ENCODE measurements around the gene LRRC49.

LRRC49 gene

DNA sequence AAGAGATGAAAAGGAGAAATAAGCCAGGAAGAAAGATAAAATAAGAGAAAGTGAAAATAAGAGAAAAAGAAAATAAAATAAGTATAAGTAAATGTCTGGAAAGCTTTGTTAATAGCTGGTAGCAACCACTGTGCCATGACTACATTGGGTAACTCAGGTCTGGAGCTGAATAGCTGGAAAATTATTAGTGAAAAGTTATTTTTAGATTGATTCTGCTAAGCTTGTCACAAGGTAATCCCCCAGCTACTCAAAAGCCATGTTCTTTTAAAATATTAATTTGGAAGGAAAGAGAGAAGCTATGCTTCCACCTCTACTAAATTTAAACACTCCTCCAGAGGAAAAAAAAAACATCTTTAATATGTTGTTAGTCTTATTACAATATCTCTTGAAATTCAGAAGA lies 117.8 kb downstream of the LRRC49 start:
- Histone ChIP-seq H3K36me3 (ENCODE audit: insufficient read depth, low read length) (no peaks in the 10 kb centered on the region), H3K4me1 (ENCODE audit: insufficient read depth, low read length, poor library complexity, severe bottlenecking) (no peaks in the 10 kb centered on the region), H3K9me3 (ENCODE audit: insufficient read depth, low read depth, low read length) (no peaks in the 10 kb centered on the region), H3F3A (ENCODE audit: low read depth) (no peaks in the 10 kb centered on the region), H2AFZ (ENCODE audit: low read length) (peak overlapping the region; percentile 62), H4K20me1 (ENCODE audit: insufficient read depth, low read length, poor library complexity, severe bottlenecking) (no peaks in the 10 kb centered on the region), H3K9ac (ENCODE audit: low read depth, low read length, poor library complexity, severe bottlenecking) (no peak overlapping the region), H3K4me3 (ENCODE audit: low read length, poor library complexity, severe bottlenecking) (no peak overlapping the region), H3K79me2 (ENCODE audit: insufficient read depth, low read length) (no peaks in the 10 kb centered on the region), H3K9me2 (replicated peaks; ENCODE audit: low read depth, low read length) (no peaks in the 10 kb centered on the region), H3K4me2 (ENCODE audit: low read depth, low read length, poor library complexity, severe bottlenecking) (no peak overlapping the region), H3K27me3 (ENCODE audit: insufficient read depth, low read length, poor library complexity, severe bottlenecking) (no peaks in the 10 kb centered on the region)
- TF ChIP-seq, protein P1, sequence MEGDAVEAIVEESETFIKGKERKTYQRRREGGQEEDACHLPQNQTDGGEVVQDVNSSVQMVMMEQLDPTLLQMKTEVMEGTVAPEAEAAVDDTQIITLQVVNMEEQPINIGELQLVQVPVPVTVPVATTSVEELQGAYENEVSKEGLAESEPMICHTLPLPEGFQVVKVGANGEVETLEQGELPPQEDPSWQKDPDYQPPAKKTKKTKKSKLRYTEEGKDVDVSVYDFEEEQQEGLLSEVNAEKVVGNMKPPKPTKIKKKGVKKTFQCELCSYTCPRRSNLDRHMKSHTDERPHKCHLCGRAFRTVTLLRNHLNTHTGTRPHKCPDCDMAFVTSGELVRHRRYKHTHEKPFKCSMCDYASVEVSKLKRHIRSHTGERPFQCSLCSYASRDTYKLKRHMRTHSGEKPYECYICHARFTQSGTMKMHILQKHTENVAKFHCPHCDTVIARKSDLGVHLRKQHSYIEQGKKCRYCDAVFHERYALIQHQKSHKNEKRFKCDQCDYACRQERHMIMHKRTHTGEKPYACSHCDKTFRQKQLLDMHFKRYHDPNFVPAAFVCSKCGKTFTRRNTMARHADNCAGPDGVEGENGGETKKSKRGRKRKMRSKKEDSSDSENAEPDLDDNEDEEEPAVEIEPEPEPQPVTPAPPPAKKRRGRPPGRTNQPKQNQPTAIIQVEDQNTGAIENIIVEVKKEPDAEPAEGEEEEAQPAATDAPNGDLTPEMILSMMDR (conservative IDR thresholded peaks at IDR 0.05; ENCODE audit: low read length), result no peak
- TF ChIP-seq EZH2phosphoT487 (IDR thresholded peaks at IDR 0.05; ENCODE audit: borderline replicate concordance), result no peak

DNA sequence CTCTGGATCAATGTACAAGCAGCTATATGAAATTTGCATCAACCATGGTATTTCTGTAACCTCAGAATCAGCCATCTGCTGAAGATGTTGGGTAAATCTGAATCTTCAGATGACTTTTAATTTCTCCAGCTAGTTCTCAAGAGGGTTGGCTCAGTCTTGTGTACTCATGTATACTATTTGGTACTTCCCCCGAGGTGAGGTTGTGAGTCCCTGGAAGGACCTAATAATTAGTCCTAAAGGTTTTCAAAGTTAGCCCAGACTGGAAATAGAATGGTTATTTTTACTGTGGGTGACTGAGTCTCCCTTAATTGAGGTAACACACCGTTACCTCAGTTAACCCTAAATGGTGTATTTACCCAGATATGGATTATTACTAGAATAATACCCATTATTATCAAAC lies 118.4 kb downstream of the LRRC49 start:
- H3K4me1 ChIP-seq (ENCODE audit: insufficient read depth, low read length, poor library complexity, severe bottlenecking), result no peaks in the 10 kb centered on the region
- no peaks in the 10 kb centered on the region for H3K27me3 ChIP-seq (ENCODE audit: insufficient read depth, low read length, poor library complexity, severe bottlenecking)
- peak overlapping the region; percentile 62 for H2AFZ ChIP-seq (ENCODE audit: low read length)
- H3K9me2 ChIP-seq (replicated peaks; ENCODE audit: low read depth, low read length), result no peaks in the 10 kb centered on the region
- no peak overlapping the region for H3K4me3 ChIP-seq (ENCODE audit: low read length, poor library complexity, severe bottlenecking)
- no peak overlapping the region for H3K4me2 ChIP-seq (ENCODE audit: low read depth, low read length, poor library complexity, severe bottlenecking)
- no peaks in the 10 kb centered on the region for H3K9me3 ChIP-seq (ENCODE audit: insufficient read depth, low read depth, low read length)
- H3F3A ChIP-seq (ENCODE audit: low read depth), result no peaks in the 10 kb centered on the region
- no peaks in the 10 kb centered on the region for H3K36me3 ChIP-seq (ENCODE audit: insufficient read depth, low read length)
- TF ChIP-seq, protein P1 (conservative IDR thresholded peaks at IDR 0.05; ENCODE audit: low read length), result no peak
- TF ChIP-seq EZH2phosphoT487 (IDR thresholded peaks at IDR 0.05; ENCODE audit: borderline replicate concordance), result no peak
- no peak overlapping the region for H3K9ac ChIP-seq (ENCODE audit: low read depth, low read length, poor library complexity, severe bottlenecking)
- no peaks in the 10 kb centered on the region for H3K79me2 ChIP-seq (ENCODE audit: insufficient read depth, low read length)
- H4K20me1 ChIP-seq (ENCODE audit: insufficient read depth, low read length, poor library complexity, severe bottlenecking), result no peaks in the 10 kb centered on the region

DNA sequence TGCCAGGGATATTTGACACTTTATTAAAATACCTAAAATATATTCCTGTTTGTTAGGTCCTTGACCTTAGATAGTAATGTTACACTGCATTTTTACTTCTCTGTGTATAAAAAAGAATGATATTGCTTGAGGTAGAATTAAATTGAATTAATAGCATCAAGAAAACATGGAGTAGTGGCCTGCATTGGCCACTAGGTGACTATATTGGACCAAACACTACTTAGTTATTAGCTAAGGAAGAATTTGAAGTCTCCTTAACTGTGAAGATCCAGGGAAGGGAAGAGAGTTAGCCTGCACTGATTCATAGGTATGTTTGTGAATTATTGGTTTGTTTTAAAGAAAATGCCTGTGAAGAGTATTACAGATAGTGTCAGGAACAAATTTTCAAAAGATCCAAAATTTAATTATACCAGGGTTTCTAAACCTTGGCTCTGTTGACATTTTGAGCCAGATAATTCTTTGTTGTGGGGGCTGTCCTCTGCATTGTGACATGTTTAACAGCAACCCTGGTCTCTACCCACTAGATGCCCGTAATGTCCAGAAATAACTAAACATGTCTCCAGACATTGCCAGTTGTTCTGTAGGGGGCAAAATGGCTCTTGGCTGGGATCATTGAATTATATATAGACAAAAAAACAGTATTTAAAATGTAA lies 119.0 kb downstream of the LRRC49 start:
- TF ChIP-seq EZH2phosphoT487 (IDR thresholded peaks at IDR 0.05; ENCODE audit: borderline replicate concordance), result no peak
- TF ChIP-seq, protein P1 (conservative IDR thresholded peaks at IDR 0.05; ENCODE audit: low read length), result peak; percentile 98
- H2AFZ ChIP-seq (ENCODE audit: low read length), result no peak overlapping the region
- no peak overlapping the region for H3K9ac ChIP-seq (ENCODE audit: low read depth, low read length, poor library complexity, severe bottlenecking)
- no peak overlapping the region for H3K4me2 ChIP-seq (ENCODE audit: low read depth, low read length, poor library complexity, severe bottlenecking)
- H4K20me1 ChIP-seq (ENCODE audit: insufficient read depth, low read length, poor library complexity, severe bottlenecking), result no peaks in the 10 kb centered on the region
- no peaks in the 10 kb centered on the region for H3K9me3 ChIP-seq (ENCODE audit: insufficient read depth, low read depth, low read length)
- H3K4me3 ChIP-seq (ENCODE audit: low read length, poor library complexity, severe bottlenecking), result no peak overlapping the region
- no peaks in the 10 kb centered on the region for H3F3A ChIP-seq (ENCODE audit: low read depth)
- H3K4me1 ChIP-seq (ENCODE audit: insufficient read depth, low read length, poor library complexity, severe bottlenecking), result no peaks in the 10 kb centered on the region
- H3K27me3 ChIP-seq (ENCODE audit: insufficient read depth, low read length, poor library complexity, severe bottlenecking), result no peaks in the 10 kb centered on the region
- H3K9me2 ChIP-seq (replicated peaks; ENCODE audit: low read depth, low read length), result no peaks in the 10 kb centered on the region
- H3K79me2 ChIP-seq (ENCODE audit: insufficient read depth, low read length), result no peaks in the 10 kb centered on the region
- no peaks in the 10 kb centered on the region for H3K36me3 ChIP-seq (ENCODE audit: insufficient read depth, low read length)

All from Loucy (cell line).